ENCODE data around the gene CALY. TPM values are rescaled to one million over a fixed set of nuclear protein-coding genes. Genes with fewer than 3 reads are reported as not detected.

Gene CALY
- total RNA-seq, 4 donors from 2014 or later = 1.6 to 3.6 (median 2.3) TPM

DNA sequence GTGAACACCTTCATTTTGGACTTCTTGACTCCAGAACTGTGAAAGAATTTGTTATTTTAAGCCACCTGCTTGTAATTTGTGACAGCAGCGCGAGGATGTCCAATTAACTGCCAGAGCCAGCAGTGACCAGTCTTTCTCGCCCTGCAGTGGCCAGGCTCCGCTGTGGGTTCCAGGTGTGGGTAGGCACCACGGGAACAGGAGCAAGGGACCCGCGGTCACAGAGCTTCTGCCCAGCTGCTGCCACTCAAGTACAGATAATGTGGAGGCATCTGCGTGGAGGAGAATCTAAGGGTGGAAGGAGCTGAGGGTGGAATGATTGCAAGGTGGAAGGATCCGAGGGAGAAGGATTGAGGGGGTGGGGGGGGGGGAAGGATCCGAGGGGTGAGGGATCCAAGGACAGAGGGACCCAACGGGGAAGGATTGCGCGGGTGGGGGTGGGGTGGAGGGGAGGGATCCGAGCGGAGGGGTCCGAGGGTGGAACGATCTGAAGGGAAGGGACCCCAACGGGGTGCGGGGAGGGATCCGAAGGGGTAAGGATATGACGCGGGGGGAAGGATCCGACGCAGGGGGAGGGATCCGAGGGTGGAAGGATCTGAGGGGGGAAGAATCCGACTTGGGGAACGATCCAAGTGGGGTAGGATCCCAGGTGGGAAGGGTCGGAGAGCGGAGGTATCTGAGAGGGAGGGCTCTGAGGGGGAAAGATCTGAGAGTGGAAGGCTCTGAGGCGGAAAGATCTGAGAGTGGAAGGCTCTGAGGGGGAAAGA lies 3.6 kb downstream of the CALY start:
- Histone ChIP-seq H3K27me3 (peaks cover 11 to 82% (median 53%) of the 10 kb centered on the region in 4 donors), H3K36me3 (no peaks in the 10 kb centered on the region), H3K27ac (replicated peaks in 1 of 4) (no peak overlapping the region), H3K4me1 (peaks cover 28 to 37% (median 33%) of the 10 kb centered on the region in 4 donors), H3K9me3 (no peaks in the 10 kb centered on the region), H3K4me3 (no peak overlapping the region)
- no peak for TF ChIP-seq POLR2A (IDR thresholded peaks at IDR 0.05; ENCODE audit: low read depth)
- intact Hi-C loops (cut with DNase I) = loop anchor here (10.0 kb wide), 1 partner anchor 162 kb away; no protein-coding TSS in a partner anchor
- WGBS = 78% methylated on average over 30 of the region's 30 CpGs
- DNase-seq (ENCODE audit: extremely low spot score) = no peak

DNA sequence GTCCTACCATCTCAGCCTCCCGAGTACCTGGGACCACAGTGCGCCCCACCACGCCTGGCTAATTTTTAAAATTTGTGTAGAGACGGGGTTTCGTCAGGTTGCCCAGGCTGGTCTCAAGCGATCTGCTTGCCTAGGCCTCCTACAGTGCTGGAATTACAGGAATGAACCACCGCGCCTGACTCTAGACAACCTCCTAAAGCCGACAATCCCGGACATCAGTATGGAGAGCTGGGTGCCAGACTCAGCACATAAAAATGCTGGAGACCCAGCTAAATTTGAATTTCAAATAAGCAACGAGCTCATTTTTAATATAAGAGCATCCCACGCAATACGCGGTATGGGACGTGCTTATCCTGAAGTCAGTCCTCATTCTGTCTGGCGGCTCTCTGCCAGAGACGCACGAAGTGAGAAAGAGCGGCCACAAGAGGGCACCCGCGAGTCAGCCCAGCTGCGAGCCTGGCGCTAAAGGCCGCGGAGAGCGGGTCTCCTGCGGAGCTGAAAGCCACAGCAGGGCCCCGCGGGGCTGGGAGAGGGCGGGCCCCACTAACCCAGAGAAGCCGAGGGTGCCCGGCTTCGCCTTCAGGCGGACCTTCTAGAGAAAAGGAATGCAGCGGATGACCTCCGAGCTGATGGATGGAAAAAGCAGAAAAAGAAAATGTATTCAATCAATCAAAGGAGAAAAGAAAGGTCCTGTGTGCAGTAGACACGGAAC lies 7.0 kb downstream of the CALY start:
- WGBS = 12% methylated on average over 33 of the region's 37 CpGs
- H3K4me1 ChIP-seq = peaks cover 21 to 35% (median 29%) of the 10 kb centered on the region in 4 donors
- peak overlapping the region; percentile 24 to 51 (median 44) for H3K4me3 ChIP-seq

DNA sequence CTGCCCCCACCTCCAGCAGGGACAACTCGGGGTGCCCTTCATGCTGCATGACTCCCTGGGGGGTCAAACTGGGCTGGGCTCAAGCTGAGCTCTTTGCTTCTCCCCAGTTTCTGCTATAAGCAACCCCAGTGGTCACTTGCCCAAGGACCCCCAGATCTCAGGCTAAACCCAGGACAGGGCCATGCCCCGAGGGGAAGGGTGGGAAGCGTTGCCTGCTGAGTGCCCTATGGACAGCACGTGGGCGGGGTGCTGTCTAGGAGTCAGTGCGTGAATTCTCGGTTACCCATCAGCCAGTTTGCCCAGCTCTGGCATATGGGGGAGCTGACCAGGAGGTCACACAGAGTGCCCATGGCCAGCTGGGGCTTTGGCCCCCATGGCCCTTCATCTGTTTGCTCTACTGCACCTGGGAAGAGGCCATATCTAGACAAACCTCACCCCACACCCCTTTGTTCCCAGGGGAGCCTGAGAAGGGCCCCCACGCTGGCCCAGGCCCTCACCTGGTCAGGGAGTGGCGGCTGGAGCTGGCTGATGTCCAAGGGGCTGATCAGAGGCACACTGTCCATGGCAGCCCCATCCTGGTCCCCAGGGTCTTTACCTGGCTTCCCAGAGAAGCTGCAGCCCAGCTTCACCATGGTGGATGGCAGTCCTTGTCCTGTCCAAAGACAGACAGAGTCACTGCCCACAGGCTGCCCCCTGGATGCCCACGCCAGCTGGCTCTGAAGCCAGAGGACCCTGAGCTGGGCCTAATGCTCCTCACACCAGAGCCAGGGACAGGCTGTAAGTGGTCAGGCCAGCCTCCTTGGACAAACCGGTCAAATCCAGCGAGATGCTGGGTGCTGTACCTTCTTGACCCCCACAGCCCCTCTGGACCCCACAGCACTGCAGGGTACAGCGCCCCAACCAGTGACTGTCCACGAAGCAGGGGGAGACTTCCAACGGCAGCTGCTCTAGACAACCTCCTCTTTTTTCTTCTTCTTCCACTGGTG lies 8.0 kb downstream of the CALY start:
- Histone ChIP-seq H3K4me3 (no peak overlapping the region), H3K4me1 (peaks cover 22 to 40% (median 34%) of the 10 kb centered on the region in 4 donors), H3K36me3 (no peaks in the 10 kb centered on the region), H3K27ac (replicated peaks in 1 of 4) (no peak overlapping the region), H3K27me3 (peaks cover 9 to 88% (median 51%) of the 10 kb centered on the region in 4 donors), H3K9me3 (no peaks in the 10 kb centered on the region)
- DNase-seq (ENCODE audit: extremely low spot score) = no peak
- WGBS = 84% methylated on average over 10 of the region's 15 CpGs
- intact Hi-C loops (cut with DNase I) = loop anchor here (5.0 kb wide), 2 partner anchors 44 to 194 kb away; partner anchors contain the start of gene ECHS1
- TF ChIP-seq, protein P1, sequence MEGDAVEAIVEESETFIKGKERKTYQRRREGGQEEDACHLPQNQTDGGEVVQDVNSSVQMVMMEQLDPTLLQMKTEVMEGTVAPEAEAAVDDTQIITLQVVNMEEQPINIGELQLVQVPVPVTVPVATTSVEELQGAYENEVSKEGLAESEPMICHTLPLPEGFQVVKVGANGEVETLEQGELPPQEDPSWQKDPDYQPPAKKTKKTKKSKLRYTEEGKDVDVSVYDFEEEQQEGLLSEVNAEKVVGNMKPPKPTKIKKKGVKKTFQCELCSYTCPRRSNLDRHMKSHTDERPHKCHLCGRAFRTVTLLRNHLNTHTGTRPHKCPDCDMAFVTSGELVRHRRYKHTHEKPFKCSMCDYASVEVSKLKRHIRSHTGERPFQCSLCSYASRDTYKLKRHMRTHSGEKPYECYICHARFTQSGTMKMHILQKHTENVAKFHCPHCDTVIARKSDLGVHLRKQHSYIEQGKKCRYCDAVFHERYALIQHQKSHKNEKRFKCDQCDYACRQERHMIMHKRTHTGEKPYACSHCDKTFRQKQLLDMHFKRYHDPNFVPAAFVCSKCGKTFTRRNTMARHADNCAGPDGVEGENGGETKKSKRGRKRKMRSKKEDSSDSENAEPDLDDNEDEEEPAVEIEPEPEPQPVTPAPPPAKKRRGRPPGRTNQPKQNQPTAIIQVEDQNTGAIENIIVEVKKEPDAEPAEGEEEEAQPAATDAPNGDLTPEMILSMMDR (IDR thresholded peaks at IDR 0.05) = no peak
- no peak for TF ChIP-seq EP300 (IDR thresholded peaks at IDR 0.05)
- no peak for TF ChIP-seq POLR2AphosphoS5 (IDR thresholded peaks at IDR 0.05)
- TF ChIP-seq POLR2A (IDR thresholded peaks at IDR 0.05; ENCODE audit: low read depth) = no peak

More for the DNA sequence above, 7.0 kb downstream of the CALY start:
- intact Hi-C loops (cut with DNase I) = loop anchor here (5.0 to 10.0 kb wide), 3 partner anchors 43 to 193 kb away; partner anchors contain the start of gene ECHS1
- Histone ChIP-seq H3K36me3 (no peaks in the 10 kb centered on the region), H3K27ac (replicated peaks in 1 of 4) (no peak overlapping the region), H3K9me3 (no peaks in the 10 kb centered on the region), H3K27me3 (peaks cover 9 to 82% (median 54%) of the 10 kb centered on the region in 4 donors)
- DNase-seq (ENCODE audit: extremely low spot score) = no peak
- TF ChIP-seq, protein P1 (IDR thresholded peaks at IDR 0.05) = peak in 2 of 3 experiments; percentile 76 to 92
- TF ChIP-seq POLR2AphosphoS5 (IDR thresholded peaks at IDR 0.05) (peak; percentile 37 to 58), EP300 (IDR thresholded peaks at IDR 0.05) (no peak), POLR2A (IDR thresholded peaks at IDR 0.05; ENCODE audit: low read depth) (no peak)

DNA sequence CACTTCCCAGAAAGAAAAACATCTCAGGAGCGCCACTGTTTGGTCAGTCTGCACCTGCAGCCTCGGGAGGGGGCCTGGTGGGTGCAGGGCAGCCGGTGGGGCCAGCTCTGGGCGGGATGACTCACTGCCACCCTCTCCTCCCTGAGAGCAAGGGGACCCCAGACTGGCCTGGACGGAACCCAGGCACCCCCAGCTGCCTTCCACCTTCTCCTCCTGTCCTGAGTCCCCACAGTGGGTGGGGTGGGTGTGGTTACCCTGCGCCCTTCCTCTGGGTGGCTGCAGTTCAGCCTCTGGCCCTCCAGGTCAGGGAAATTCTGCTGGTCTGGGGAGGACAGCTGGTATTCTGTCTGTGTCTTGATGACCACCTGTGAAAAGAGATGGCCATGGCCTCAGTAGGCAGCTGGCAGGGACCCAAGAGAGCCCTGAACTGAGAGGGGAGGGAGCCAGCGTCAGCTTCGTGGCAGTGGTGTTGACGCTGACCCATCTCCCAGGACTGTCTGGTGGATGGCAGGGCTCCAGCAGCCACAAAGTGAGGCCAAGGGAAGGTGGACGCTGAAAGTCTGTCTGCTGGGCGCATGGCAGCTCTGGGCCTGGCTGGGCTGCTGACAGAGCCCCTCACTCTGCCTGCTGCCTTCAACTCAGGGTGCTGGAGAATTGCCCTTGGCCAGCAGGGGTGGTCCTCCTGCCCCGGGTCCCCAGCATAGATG lies 8.9 kb downstream of the CALY start:
- H3K27ac ChIP-seq (replicated peaks in 1 of 4) = no peak overlapping the region
- no peak for TF ChIP-seq POLR2A (IDR thresholded peaks at IDR 0.05; ENCODE audit: low read depth)
- TF ChIP-seq, protein P1 (IDR thresholded peaks at IDR 0.05) = no peak
- TF ChIP-seq POLR2AphosphoS5 (IDR thresholded peaks at IDR 0.05) = no peak
- intact Hi-C loops (cut with DNase I) = loop anchor here (5.0 kb wide), 2 partner anchors 44 to 194 kb away; partner anchors contain the start of gene ECHS1
- peaks cover 22 to 40% (median 34%) of the 10 kb centered on the region in 4 donors for H3K4me1 ChIP-seq
- H3K36me3 ChIP-seq = no peaks in the 10 kb centered on the region
- H3K4me3 ChIP-seq = no peak overlapping the region
- no peaks in the 10 kb centered on the region for H3K9me3 ChIP-seq
- WGBS = 36% methylated on average over 10 of the region's 12 CpGs
- no peak for DNase-seq (ENCODE audit: extremely low spot score)
- peaks cover 9 to 85% (median 51%) of the 10 kb centered on the region in 4 donors for H3K27me3 ChIP-seq

Measured in esophagus muscularis mucosa (tissue), 4 donors.